Muscle layer of duodenum (tissue), 2 donors: Measurements from ENCODE around the gene STATH.

Experiments
- H3K27ac ChIP-seq: one replicate; pipeline ENCODE4 v1.7.0; 2013; ENCODE audit warnings: mild to moderate bottlenecking, low read length
- H3K27me3 ChIP-seq: one replicate; pipeline ENCODE4 v1.7.0; 2013; ENCODE audit warnings: low read depth, mild to moderate bottlenecking, control low read depth, low read length
- H3K36me3 ChIP-seq, 2 donors: one replicate each; pipeline ENCODE4 v1.7.0; 2013; ENCODE audit warnings: low read length in 2 of 2, control low read depth in 1 of 2, mild to moderate bottlenecking in 1 of 2; ENCODE audit not compliant: insufficient read depth in 2 of 2, control insufficient read depth in 1 of 2
- H3K4me1 ChIP-seq, 2 donors: one replicate each; pipeline ENCODE4 v1.7.0; 2013; ENCODE audit warnings: low read length in 2 of 2, mild to moderate bottlenecking in 2 of 2, control low read depth in 1 of 2, moderate library complexity in 1 of 2; ENCODE audit not compliant: insufficient read depth in 2 of 2, control insufficient read depth in 1 of 2
- H3K4me3 ChIP-seq, 2 donors: one replicate each; pipeline ENCODE4 v1.7.0; 2013; ENCODE audit warnings: low read length in 2 of 2, low read depth in 1 of 2, mild to moderate bottlenecking in 1 of 2
- H3K9me3 ChIP-seq, 2 donors: one replicate each; pipeline ENCODE4 v1.7.0; 2013; ENCODE audit warnings: low read length in 2 of 2, control low read depth in 1 of 2, mild to moderate bottlenecking in 1 of 2; ENCODE audit not compliant: control insufficient read depth in 1 of 2
- donor health status: healthy.

Gene STATH

DNA sequence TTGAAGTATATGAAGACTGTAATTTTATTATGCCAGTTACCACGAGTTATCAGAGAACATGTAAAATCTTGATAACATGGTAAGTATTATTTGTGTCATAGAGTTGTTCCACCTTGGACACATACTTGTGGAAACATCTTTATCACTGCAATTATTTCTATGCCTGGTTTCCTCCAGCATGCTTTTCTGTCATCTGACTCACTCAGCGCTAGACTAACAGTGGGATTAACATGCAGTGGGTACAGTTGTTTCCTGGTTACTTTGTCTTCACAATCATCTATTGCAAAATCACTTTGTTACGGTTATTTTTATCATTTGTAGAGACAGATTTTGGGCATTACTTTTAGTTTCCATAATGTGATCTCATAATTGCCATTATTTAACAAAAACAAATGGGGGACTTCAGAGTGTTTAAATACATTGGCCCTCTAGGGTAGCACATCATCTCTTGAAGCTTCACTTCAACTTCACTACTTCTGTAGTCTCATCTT, at the start of gene STATH:
Gene STATH (plus strand): TSS at position 441 of the 491 bp plus-strand sequence. CDS start 2,472 bp downstream, outside the sequence.
- Histone ChIP-seq H3K4me1 (no peaks in the 10 kb centered on the region), H3K27me3 (no peaks in the 10 kb centered on the region)

GRCh38 chr4:69951602-69952001, 44.2 kb upstream of the STATH start:
- Histone ChIP-seq H3K4me1 (no peaks in the 10 kb centered on the region), H3K9me3 (peaks cover 0 to 3% of the 10 kb centered on the region in 2 donors), H3K36me3 (no peaks in the 10 kb centered on the region), H3K4me3 (no peak overlapping the region), H3K27ac (no peak overlapping the region), H3K27me3 (no peaks in the 10 kb centered on the region)

More for the DNA sequence above, at the start of gene STATH:
- no peaks in the 10 kb centered on the region for H3K36me3 ChIP-seq
- no peak within 1 kb of the TSS for H3K4me3 ChIP-seq
- H3K27ac ChIP-seq, result no peak within 1 kb of the TSS
- H3K9me3 ChIP-seq, result no peaks in the 10 kb centered on the region

GRCh38 chr4:69957209-69957608, 38.6 kb upstream of the STATH start:
- Histone ChIP-seq H3K27me3 (no peaks in the 10 kb centered on the region), H3K36me3 (no peaks in the 10 kb centered on the region), H3K4me3 (no peak overlapping the region), H3K9me3 (no peaks in the 10 kb centered on the region), H3K4me1 (no peaks in the 10 kb centered on the region), H3K27ac (no peak overlapping the region)

DNA sequence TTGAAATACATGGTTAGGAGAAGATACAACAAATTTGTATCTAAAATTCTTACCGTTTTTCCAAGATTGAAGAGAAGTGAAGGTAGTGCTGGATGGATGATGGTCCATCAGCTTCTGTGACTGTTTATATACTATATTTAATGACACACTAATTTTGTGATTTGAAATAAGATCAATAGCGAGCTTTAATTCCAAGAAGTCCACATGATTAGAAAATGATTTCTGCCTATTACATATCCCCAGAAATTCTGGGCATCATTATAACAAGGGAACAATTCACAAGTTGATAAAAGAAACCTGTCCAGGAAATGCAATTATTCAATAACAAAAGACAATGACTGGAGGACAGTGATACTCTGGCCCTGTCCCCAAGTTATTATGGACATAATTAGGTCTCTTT, 30.1 kb upstream of the STATH start, which contains the start of gene CSN2:
Gene CSN2 (minus strand): TSS at position 101 of the 400 bp plus-strand sequence. CDS start 4,733 bp downstream, outside the sequence.
- Histone ChIP-seq H3K27me3 (no peaks in the 10 kb centered on the region), H3K36me3 (no peaks in the 10 kb centered on the region), H3K27ac (no peak within 1 kb of the TSS), H3K4me1 (no peaks in the 10 kb centered on the region), H3K9me3 (no peaks in the 10 kb centered on the region), H3K4me3 (no peak within 1 kb of the TSS)

- H3K36me3 ChIP-seq, result no peaks in the 10 kb centered on the region
- H3K4me3 ChIP-seq, result no peak overlapping the region
- no peak overlapping the region for H3K27ac ChIP-seq
- H3K9me3 ChIP-seq, result no peaks in the 10 kb centered on the region
- no peaks in the 10 kb centered on the region for H3K27me3 ChIP-seq
- no peaks in the 10 kb centered on the region for H3K4me1 ChIP-seq
These were observed 25.7 kb upstream of the STATH start for GRCh38 chr4:69970071-69970470.

DNA sequence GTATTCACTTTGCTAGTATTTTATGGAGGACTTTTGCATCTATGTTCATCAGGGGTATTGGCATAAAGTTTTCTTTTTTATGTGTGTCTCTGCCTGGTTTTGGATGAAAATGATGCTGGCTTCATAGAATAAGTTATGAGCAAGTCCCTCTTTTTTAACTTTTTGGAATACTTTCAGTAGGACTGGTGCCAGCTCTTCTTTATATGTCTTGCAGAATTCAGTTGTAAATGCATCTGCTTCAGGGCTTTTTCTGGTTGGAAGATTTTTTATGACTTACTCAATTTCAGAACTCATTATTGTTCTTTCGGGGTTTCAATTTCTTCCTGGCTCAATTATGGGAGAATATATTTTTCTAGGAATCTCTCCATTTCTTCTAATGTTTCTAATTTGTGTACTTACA, 21.1 kb upstream of the STATH start:
- H3K27ac ChIP-seq, result no peak overlapping the region
- H3K4me1 ChIP-seq, result no peaks in the 10 kb centered on the region
- no peaks in the 10 kb centered on the region for H3K27me3 ChIP-seq
- no peak overlapping the region for H3K4me3 ChIP-seq
- H3K36me3 ChIP-seq, result no peaks in the 10 kb centered on the region
- H3K9me3 ChIP-seq, result no peaks in the 10 kb centered on the region

DNA sequence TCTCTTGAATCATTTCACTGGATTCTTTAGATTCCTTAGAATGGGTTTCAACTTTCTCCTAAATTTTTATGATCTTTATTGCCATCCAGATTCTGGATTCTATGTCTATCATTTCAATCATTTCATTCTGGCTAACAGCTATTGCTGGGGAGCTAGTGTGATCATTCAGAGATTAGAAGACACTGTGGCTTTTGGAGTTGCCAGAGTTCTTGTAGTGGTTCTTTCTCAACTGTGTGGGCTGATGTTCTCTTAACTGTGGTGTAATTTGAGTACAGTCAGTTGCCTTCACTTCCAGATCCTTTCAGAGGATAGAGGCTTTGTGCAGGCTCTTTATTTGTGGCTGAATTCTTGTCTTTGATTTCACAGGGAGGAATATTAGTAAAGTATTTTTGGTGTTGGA, 18.2 kb upstream of the STATH start:
- Histone ChIP-seq H3K27me3 (no peaks in the 10 kb centered on the region), H3K27ac (no peak overlapping the region), H3K4me1 (no peaks in the 10 kb centered on the region)

GRCh38 chr4:69984030-69984443, 11.7 kb upstream of the STATH start:
- Histone ChIP-seq H3K27ac (no peak overlapping the region), H3K9me3 (no peaks in the 10 kb centered on the region), H3K27me3 (no peaks in the 10 kb centered on the region), H3K4me1 (peaks cover 0 to 8% of the 10 kb centered on the region in 2 donors), H3K36me3 (no peaks in the 10 kb centered on the region), H3K4me3 (no peak overlapping the region)

More for the DNA sequence above, 18.2 kb upstream of the STATH start:
- H3K4me3 ChIP-seq, result no peak overlapping the region
- H3K36me3 ChIP-seq, result no peaks in the 10 kb centered on the region
- no peaks in the 10 kb centered on the region for H3K9me3 ChIP-seq

GRCh38 chr4:69986663-69987062, 9.1 kb upstream of the STATH start:
- H3K36me3 ChIP-seq, result no peaks in the 10 kb centered on the region
- H3K9me3 ChIP-seq, result no peaks in the 10 kb centered on the region
- no peak overlapping the region for H3K27ac ChIP-seq
- H3K27me3 ChIP-seq, result no peaks in the 10 kb centered on the region
- no peak overlapping the region for H3K4me3 ChIP-seq
- peaks cover 0 to 8% of the 10 kb centered on the region in 2 donors for H3K4me1 ChIP-seq

DNA sequence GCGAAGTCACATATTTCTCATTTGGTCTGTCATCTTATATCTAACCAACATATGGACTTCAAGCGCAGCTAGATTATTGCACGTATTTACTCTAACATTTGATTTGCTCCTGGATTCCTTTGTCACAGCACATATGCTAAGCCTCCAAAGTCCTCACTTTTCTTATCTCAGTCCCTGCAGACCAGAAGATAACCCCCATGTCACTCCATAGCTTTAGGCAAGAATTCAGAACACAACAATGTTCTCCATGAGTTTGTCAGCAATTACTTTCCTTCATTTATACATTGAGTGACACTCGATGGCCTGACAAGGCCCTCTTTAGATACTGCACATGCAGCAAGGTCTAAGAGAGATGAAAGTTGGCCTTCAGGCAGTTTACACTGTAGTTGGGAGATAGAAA, 4.8 kb upstream of the STATH start:
- H3K27me3 ChIP-seq, result no peaks in the 10 kb centered on the region
- no peaks in the 10 kb centered on the region for H3K36me3 ChIP-seq
- H3K27ac ChIP-seq, result no peak overlapping the region
- no peaks in the 10 kb centered on the region for H3K4me1 ChIP-seq
- H3K9me3 ChIP-seq, result no peaks in the 10 kb centered on the region
- no peak overlapping the region for H3K4me3 ChIP-seq

GRCh38 chr4:69994782-69995181, 984 bp upstream of the STATH start:
- Histone ChIP-seq H3K36me3 (no peaks in the 10 kb centered on the region), H3K4me1 (no peaks in the 10 kb centered on the region), H3K9me3 (no peaks in the 10 kb centered on the region), H3K27ac (no peak overlapping the region), H3K4me3 (no peak overlapping the region), H3K27me3 (no peaks in the 10 kb centered on the region)

- Histone ChIP-seq H3K36me3 (no peaks in the 10 kb centered on the region), H3K27ac (no peak overlapping the region), H3K27me3 (no peaks in the 10 kb centered on the region), H3K9me3 (no peaks in the 10 kb centered on the region), H3K4me1 (no peaks in the 10 kb centered on the region), H3K4me3 (no peak overlapping the region)
These were observed 3.7 kb downstream of the STATH start for GRCh38 chr4:69999420-69999819.
